T-helper 9 cell (primary cell): ENCODE results near the gene PRODH2.

Experiments used
- DNase-seq: peaks from one replicate; pipeline ENCODE4 v3.0.0-alpha.2; 2020

Gene PRODH2

GRCh38 chr19:35793381-35794165, 19.1 kb downstream of the PRODH2 start:
- DNase-seq, result no peak

- DNase-seq, result no peak
Observed at GRCh38 chr19:35792888-35793287, 19.8 kb downstream of the PRODH2 start.

- no peak for DNase-seq
Observed at GRCh38 chr19:35792312-35792711, 20.3 kb downstream of the PRODH2 start.

GRCh38 chr19:35791814-35792279, 20.8 kb downstream of the PRODH2 start:
- no peak for DNase-seq

GRCh38 chr19:35790981-35791813, 21.4 kb downstream of the PRODH2 start:
- DNase-seq, result no peak

GRCh38 chr19:35789978-35790944, 22.4 kb downstream of the PRODH2 start:
- DNase-seq, result no peak

- DNase-seq, result no peak
Observed at GRCh38 chr19:35789195-35789977, 23.3 kb downstream of the PRODH2 start.

GRCh38 chr19:35788205-35788960, 24.3 kb downstream of the PRODH2 start:
- no peak for DNase-seq

GRCh38 chr19:35787227-35787799, 25.3 kb downstream of the PRODH2 start:
- no peak for DNase-seq

GRCh38 chr19:35786299-35787160, 26.1 kb downstream of the PRODH2 start:
- no peak for DNase-seq

GRCh38 chr19:35785339-35785627, 27.4 kb downstream of the PRODH2 start:
- DNase-seq, result no peak

- DNase-seq, result no peak
Observed at GRCh38 chr19:35784503-35785338, 27.9 kb downstream of the PRODH2 start.

GRCh38 chr19:35783469-35784434, 28.9 kb downstream of the PRODH2 start:
- no peak for DNase-seq

- no peak for DNase-seq
Observed at GRCh38 chr19:35782589-35782988, 30.1 kb downstream of the PRODH2 start.

GRCh38 chr19:35781650-35782049, 31.0 kb downstream of the PRODH2 start:
- DNase-seq, result no peak

GRCh38 chr19:35780717-35781116, 31.9 kb downstream of the PRODH2 start:
- no peak for DNase-seq

GRCh38 chr19:35780058-35780457, 32.6 kb downstream of the PRODH2 start:
- no peak for DNase-seq

GRCh38 chr19:35779033-35779432, 33.6 kb downstream of the PRODH2 start:
- DNase-seq, result no peak
